ENCODE results near the gene CEP78. TPM values are rescaled to one million over a fixed set of nuclear protein-coding genes. Genes with fewer than 3 reads are reported as not detected.

The CEP78 gene
- total RNA-seq, 1 donor from 2014 or later = 21.5 TPM

GRCh38 chr9:78306222-78307076 is 70.6 kb downstream of the CEP78 start:
- Mint-ChIP-seq H3K4me1 (ENCODE audit: low read depth, unreplicated experiment) (peaks cover 7% of the 10 kb centered on the region), H3K9me3 (ENCODE audit: unreplicated experiment) (no peaks in the 10 kb centered on the region), H3K27ac (ENCODE audit: unreplicated experiment) (no peak overlapping the region), H3K36me3 (ENCODE audit: low read depth, unreplicated experiment) (peaks cover 54% of the 10 kb centered on the region), H3K4me3 (ENCODE audit: unreplicated experiment) (no peak overlapping the region), H3K27me3 (ENCODE audit: low read depth, unreplicated experiment) (no peaks in the 10 kb centered on the region)
- no peak for TF ChIP-seq CTCF (IDR thresholded peaks at IDR 0.05; ENCODE audit: insufficient read depth, low read depth, low read length)
- no peak for TF ChIP-seq EZH2 (IDR thresholded peaks at IDR 0.05; ENCODE audit: insufficient read depth, low read length)
- DNase-seq (ENCODE audit: low read depth) (no peak), FAIRE-seq (no peak)
- H3K36me3 ChIP-seq (ENCODE audit: insufficient read depth, low read length) = peaks cover 13% of the 10 kb centered on the region
- no peak overlapping the region for H3K4me2 ChIP-seq (ENCODE audit: low read length)
- H3K9me3 ChIP-seq (ENCODE audit: insufficient read depth, low read depth, low read length) = no peaks in the 10 kb centered on the region
- H3K9ac ChIP-seq (ENCODE audit: low read length) = no peak overlapping the region
- H3K79me2 ChIP-seq (ENCODE audit: insufficient read depth, low read length) = no peaks in the 10 kb centered on the region
- H3K27me3 ChIP-seq (ENCODE audit: insufficient read depth, low read length) = no peaks in the 10 kb centered on the region
- H3K27ac ChIP-seq (ENCODE audit: low read depth, low read length) = no peak overlapping the region
- H2AFZ ChIP-seq (ENCODE audit: low read depth, low read length) = no peak overlapping the region
- H3K4me1 ChIP-seq (ENCODE audit: insufficient read depth, low read length) = no peaks in the 10 kb centered on the region
- no peaks in the 10 kb centered on the region for H4K20me1 ChIP-seq (ENCODE audit: insufficient read depth, low read length)
- H3K4me3 ChIP-seq (ENCODE audit: insufficient read depth, low read depth, low read length) = no peak overlapping the region

DNA sequence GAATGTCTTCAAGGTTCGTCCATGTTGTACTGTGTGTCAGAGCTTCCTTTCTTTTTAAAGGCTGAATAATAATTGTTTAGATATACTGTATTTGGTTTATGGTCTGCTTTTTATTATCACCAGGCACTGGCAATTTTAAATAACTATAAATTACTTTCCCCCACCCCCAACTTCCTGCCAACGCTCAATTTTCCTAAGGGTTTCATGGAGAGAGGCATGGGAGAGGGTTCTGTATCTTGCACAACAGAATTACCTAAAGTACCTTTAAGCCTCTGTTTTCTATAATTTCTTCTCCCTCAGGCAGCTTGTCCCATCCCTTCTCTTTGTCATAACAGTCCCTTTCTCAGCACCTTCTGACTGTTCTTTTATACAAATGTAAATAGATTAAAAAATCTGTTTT is 71.5 kb downstream of the CEP78 start:
- Histone ChIP-seq H3K36me3 (ENCODE audit: insufficient read depth, low read length) (peaks cover 13% of the 10 kb centered on the region), H3K4me3 (ENCODE audit: insufficient read depth, low read depth, low read length) (no peak overlapping the region), H3K27ac (ENCODE audit: low read depth, low read length) (no peak overlapping the region), H3K27me3 (ENCODE audit: insufficient read depth, low read length) (no peaks in the 10 kb centered on the region), H3K9me3 (ENCODE audit: insufficient read depth, low read depth, low read length) (no peaks in the 10 kb centered on the region), H3K4me2 (ENCODE audit: low read length) (no peak overlapping the region), H2AFZ (ENCODE audit: low read depth, low read length) (no peak overlapping the region), H4K20me1 (ENCODE audit: insufficient read depth, low read length) (no peaks in the 10 kb centered on the region), H3K4me1 (ENCODE audit: insufficient read depth, low read length) (no peaks in the 10 kb centered on the region), H3K9ac (ENCODE audit: low read length) (no peak overlapping the region), H3K79me2 (ENCODE audit: insufficient read depth, low read length) (no peaks in the 10 kb centered on the region)
- Mint-ChIP-seq H3K4me1 (ENCODE audit: low read depth, unreplicated experiment) (no peaks in the 10 kb centered on the region), H3K36me3 (ENCODE audit: low read depth, unreplicated experiment) (peaks cover 51% of the 10 kb centered on the region), H3K9me3 (ENCODE audit: unreplicated experiment) (no peaks in the 10 kb centered on the region), H3K27me3 (ENCODE audit: low read depth, unreplicated experiment) (no peaks in the 10 kb centered on the region), H3K27ac (ENCODE audit: unreplicated experiment) (no peak overlapping the region), H3K4me3 (ENCODE audit: unreplicated experiment) (no peak overlapping the region)
- no peak for DNase-seq (ENCODE audit: low read depth)
- TF ChIP-seq EZH2 (IDR thresholded peaks at IDR 0.05; ENCODE audit: insufficient read depth, low read length) (no peak), CTCF (IDR thresholded peaks at IDR 0.05; ENCODE audit: insufficient read depth, low read depth, low read length) (no peak)
- FAIRE-seq = no peak

GRCh38 chr9:78309066-78309465 is 73.2 kb downstream of the CEP78 start:
- DNase-seq (ENCODE audit: low read depth) (no peak), FAIRE-seq (no peak)
- no peak overlapping the region for H3K4me3 ChIP-seq (ENCODE audit: insufficient read depth, low read depth, low read length)
- no peak overlapping the region for H3K9ac ChIP-seq (ENCODE audit: low read length)
- Mint-ChIP-seq H3K27me3 (ENCODE audit: low read depth, unreplicated experiment) (no peaks in the 10 kb centered on the region), H3K4me1 (ENCODE audit: low read depth, unreplicated experiment) (no peaks in the 10 kb centered on the region), H3K27ac (ENCODE audit: unreplicated experiment) (no peak overlapping the region), H3K4me3 (ENCODE audit: unreplicated experiment) (no peak overlapping the region), H3K9me3 (ENCODE audit: unreplicated experiment) (no peaks in the 10 kb centered on the region), H3K36me3 (ENCODE audit: low read depth, unreplicated experiment) (peaks cover 44% of the 10 kb centered on the region)
- no peaks in the 10 kb centered on the region for H3K9me3 ChIP-seq (ENCODE audit: insufficient read depth, low read depth, low read length)
- no peak for TF ChIP-seq EZH2 (IDR thresholded peaks at IDR 0.05; ENCODE audit: insufficient read depth, low read length)
- no peak for TF ChIP-seq CTCF (IDR thresholded peaks at IDR 0.05; ENCODE audit: insufficient read depth, low read depth, low read length)
- H3K4me2 ChIP-seq (ENCODE audit: low read length) = no peak overlapping the region
- no peak overlapping the region for H3K27ac ChIP-seq (ENCODE audit: low read depth, low read length)
- H3K4me1 ChIP-seq (ENCODE audit: insufficient read depth, low read length) = no peaks in the 10 kb centered on the region
- H4K20me1 ChIP-seq (ENCODE audit: insufficient read depth, low read length) = no peaks in the 10 kb centered on the region
- peaks cover 11% of the 10 kb centered on the region for H3K36me3 ChIP-seq (ENCODE audit: insufficient read depth, low read length)
- H3K79me2 ChIP-seq (ENCODE audit: insufficient read depth, low read length) = no peaks in the 10 kb centered on the region
- H2AFZ ChIP-seq (ENCODE audit: low read depth, low read length) = no peak overlapping the region
- H3K27me3 ChIP-seq (ENCODE audit: insufficient read depth, low read length) = no peaks in the 10 kb centered on the region
